Stomach (tissue), 9 donors: ENCODE results near the gene GOLT1A. TPM values are rescaled to one million over a fixed set of nuclear protein-coding genes. Genes with fewer than 3 reads are reported as not detected.

Experiments used
- DNase-seq, 2 donors: peaks; one replicate each; pipeline versions ENCODE4 v3.0.0 to v3.0.0-alpha.2; 2013 to 2019
- H3K27ac ChIP-seq, 5 donors: fragments of 200-600 bp in 4 of 5; sonication (generic) in 4 of 5; one replicate each; pipeline ENCODE4 v1.5.1; 2013 to 2019; ENCODE audit warnings: mild to moderate bottlenecking in 1 of 5, moderate library complexity in 1 of 5
- H3K27me3 ChIP-seq, 3 donors: fragments of 200-600 bp; sonication (generic); one replicate each; pipeline ENCODE4 v1.5.1; 2017 to 2019; ENCODE audit warnings: mixed run types in 1 of 3
- H3K36me3 ChIP-seq, 4 donors: fragments of 200-600 bp; sonication (generic); 1 replicate in 3 of 4; 2 replicates in 1 of 4; pipeline ENCODE4 v1.5.1; 2016 to 2019
- H3K4me1 ChIP-seq, 4 donors: fragments of 200-600 bp; sonication (generic); one replicate each; pipeline ENCODE4 v1.5.1; 2016 to 2019
- H3K4me3 ChIP-seq, 4 donors: fragments of 200-600 bp; sonication (generic) in 3 of 4; one replicate each; pipeline ENCODE4 v1.5.1; 2016 to 2019; ENCODE audit warnings: mild to moderate bottlenecking in 1 of 4
- H3K9me3 ChIP-seq, 4 donors: fragments of 200-600 bp; sonication (generic); one replicate each; pipeline ENCODE4 v1.5.1; 2016 to 2019
- CTCF ChIP-seq, 7 experiments: fragments of 450-650 bp in 4 of 7; fragments of 200-600 bp in 3 of 7; sonication (generic) in 3 of 7; IDR thresholded peaks; one replicate each; pipeline ENCODE4 v1.5.1; 2016 to 2019; ENCODE audit warnings: antibody characterized with exemption in 7 of 7, control low read depth in 2 of 7, mild to moderate bottlenecking in 1 of 7
- EP300 ChIP-seq: sonication (generic); formaldehyde crosslinking; IDR thresholded peaks from one replicate; pipeline ENCODE4 v1.6.1; 2017; ENCODE audit warnings: antibody characterized with exemption
- POLR2A ChIP-seq, 4 donors: fragments of 450-650 bp; IDR thresholded peaks; one replicate each; pipeline ENCODE4 v1.6.1; 2016; ENCODE audit warnings: antibody characterized with exemption in 4 of 4, control low read depth in 2 of 4, mild to moderate bottlenecking in 1 of 4, moderate library complexity in 1 of 4
- POLR2AphosphoS5 ChIP-seq, 3 donors: sonication (generic); formaldehyde crosslinking; IDR thresholded peaks; one replicate each; pipeline ENCODE4 v1.6.1; 2016; ENCODE audit warnings: antibody characterized with exemption in 3 of 3
- WGBS, 5 donors: extraction: QIAGEN DNeasy Blood & Tissue Kit in 3 of 5; methylation state at CpG; one replicate each; pipeline versions ENCODE4 v1.1.5 to v1.1.7; 2013 to 2018; 5-methylcytosine and 5-hydroxymethylcytosine counted together
- intact Hi-C: fragments of 100-400 bp; cut with DNase I; formaldehyde crosslinking; loops from one replicate; pipeline ENCODE4 v1.15.1; 2023; ENCODE audit warnings: low total_unique reads
- polyA plus RNA-seq, 3 donors: library from polyadenylated mRNA; stranded (reverse); fragments of 200-250 nt; gene quantifications; one replicate each; pipeline ENCODE4 v1.2.3, GENCODE V29; 2013
- total RNA-seq, 5 donors: library from RNA; depleted of rRNA; stranded (reverse); fragments of >200 nt; gene quantifications; one replicate each; pipeline versions ENCODE4 v1.1.0 to v1.2.3, GENCODE V29; 2014 to 2016
- donor health status: healthy with polysubstance abuse.
- donor health status: Bipolar disorder and iron deficiency.
- donor health status: healthy.

GOLT1A gene
- total and polyA plus RNA-seq, 8 donors: 1.8 to 16.6 (median 6.9) TPM; not detected in 2

GRCh38 chr1:204212715-204213114, 1.1 kb downstream of the GOLT1A start:
- TF ChIP-seq POLR2AphosphoS5 (IDR thresholded peaks at IDR 0.05) (no peak), POLR2A (IDR thresholded peaks at IDR 0.05) (no peak), CTCF (IDR thresholded peaks at IDR 0.05) (no peak), EP300 (no peak)
- no peak for DNase-seq
- Histone ChIP-seq H3K27ac (peak overlapping the region in 1 of 5 donors; percentile 45), H3K4me1 (peaks cover 9 to 17% (median 15%) of the 10 kb centered on the region in 4 donors), H3K27me3 (peaks cover 0 to 11% (median 0%) of the 10 kb centered on the region in 3 donors), H3K36me3 (no peaks in the 10 kb centered on the region), H3K9me3 (no peaks in the 10 kb centered on the region), H3K4me3 (no peak overlapping the region)
- WGBS, 5 donors: 90 to 92% (median 91%) methylated on average over 3 of the region's 3 CpGs
- intact Hi-C loops: loop anchor here (5.0 kb wide), 1 partner anchor 150 kb away; no protein-coding TSS in a partner anchor

GRCh38 chr1:204211046-204211445, 2.7 kb downstream of the GOLT1A start:
- TF ChIP-seq POLR2A (IDR thresholded peaks at IDR 0.05): no peak
- TF ChIP-seq CTCF (IDR thresholded peaks at IDR 0.05): no peak
- TF ChIP-seq EP300: no peak
- TF ChIP-seq POLR2AphosphoS5 (IDR thresholded peaks at IDR 0.05): no peak
- Histone ChIP-seq H3K4me1 (peaks cover 13 to 27% (median 24%) of the 10 kb centered on the region in 4 donors), H3K36me3 (no peaks in the 10 kb centered on the region), H3K27me3 (peaks cover 0 to 13% (median 0%) of the 10 kb centered on the region in 3 donors), H3K27ac (no peak overlapping the region), H3K4me3 (no peak overlapping the region), H3K9me3 (no peaks in the 10 kb centered on the region)
- 72 to 84% (median 77%) methylated on average over 7 of the region's 7 CpGs for WGBS, 5 donors
- intact Hi-C loops: loop anchor here (5.0 kb wide), 1 partner anchor 151 kb away; no protein-coding TSS in a partner anchor
- no peak for DNase-seq

GRCh38 chr1:204207136-204207616, 6.6 kb downstream of the GOLT1A start:
- H3K4me1 ChIP-seq: peaks cover 4 to 13% (median 9%) of the 10 kb centered on the region in 4 donors
- peak; percentile 83 to 84 for DNase-seq
- no peak overlapping the region for H3K4me3 ChIP-seq
- peak overlapping the region in 3 of 5 donors; percentile 3 to 29 (median 20) for H3K27ac ChIP-seq
- WGBS, 5 donors: 9 to 19% (median 12%) methylated on average over 13 of the region's 13 CpGs
- peak in 5 of 7 experiments; percentile 64 to 91 (median 86) for TF ChIP-seq CTCF (IDR thresholded peaks at IDR 0.05)
- peak in 1 of 3 donors; percentile 14 for TF ChIP-seq POLR2AphosphoS5 (IDR thresholded peaks at IDR 0.05)
- no peak for TF ChIP-seq POLR2A (IDR thresholded peaks at IDR 0.05)
- intact Hi-C loops: no loop called here
- no peaks in the 10 kb centered on the region for H3K36me3 ChIP-seq
- H3K9me3 ChIP-seq: no peaks in the 10 kb centered on the region
- peaks cover 0 to 14% (median 0%) of the 10 kb centered on the region in 3 donors for H3K27me3 ChIP-seq

- 40 to 66% (median 50%) methylated on average over 2 of the region's 2 CpGs for WGBS, 5 donors
- Histone ChIP-seq H3K4me3 (no peak overlapping the region), H3K36me3 (no peaks in the 10 kb centered on the region), H3K9me3 (no peaks in the 10 kb centered on the region), H3K27me3 (peaks cover 0 to 17% (median 0%) of the 10 kb centered on the region in 3 donors), H3K27ac (no peak overlapping the region), H3K4me1 (peaks cover 4 to 13% (median 9%) of the 10 kb centered on the region in 4 donors)
- no peak for DNase-seq
- intact Hi-C loops: no loop called here
- no peak for TF ChIP-seq POLR2A (IDR thresholded peaks at IDR 0.05)
- TF ChIP-seq EP300: no peak
- no peak for TF ChIP-seq CTCF (IDR thresholded peaks at IDR 0.05)
- TF ChIP-seq POLR2AphosphoS5 (IDR thresholded peaks at IDR 0.05): no peak
Observed at GRCh38 chr1:204206121-204206520, 7.7 kb downstream of the GOLT1A start.
